GM12891 (cell line): ENCODE data around the gene STXBP3.

Source experiments
- DNase-seq: peaks from one replicate; pipeline ENCODE4 v3.0.0; 2011; ENCODE audit warnings: low spot score; ENCODE audit not compliant: insufficient read length
- FAIRE-seq: peaks from 2 replicates; lab custom pipeline; 2011; peaks lifted over from hg19 to GRCh38; lab: Jason Lieb, UNC
- PAX5 ChIP-seq: IDR thresholded peaks from 2 replicates; pipeline ENCODE4 v1.6.1; 2011; ENCODE audit warnings: low read length, moderate library complexity, mild to moderate bottlenecking; ENCODE audit not compliant: insufficient read depth, severe bottlenecking
- POLR2A ChIP-seq: IDR thresholded peaks from 2 replicates; pipeline ENCODE4 v1.6.1; 2011; ENCODE audit warnings: low read depth, low read length, control low read depth
- POLR2AphosphoS5 ChIP-seq: IDR thresholded peaks from 2 replicates; pipeline ENCODE4 v1.6.1; 2011; ENCODE audit warnings: low read depth, low read length, control low read depth
- POU2F2 ChIP-seq: IDR thresholded peaks from 2 replicates; pipeline ENCODE4 v1.6.1; 2011; ENCODE audit warnings: low read depth, mild to moderate bottlenecking, control low read depth, low read length, moderate library complexity
- SPI1 ChIP-seq: IDR thresholded peaks from 2 replicates; pipeline ENCODE4 v1.6.1; 2011; ENCODE audit warnings: low read depth, low read length, control low read depth
- TAF1 ChIP-seq: IDR thresholded peaks from 2 replicates; pipeline ENCODE4 v1.6.1; 2011; ENCODE audit warnings: low read depth, low read length, control low read depth

STXBP3 gene

DNA sequence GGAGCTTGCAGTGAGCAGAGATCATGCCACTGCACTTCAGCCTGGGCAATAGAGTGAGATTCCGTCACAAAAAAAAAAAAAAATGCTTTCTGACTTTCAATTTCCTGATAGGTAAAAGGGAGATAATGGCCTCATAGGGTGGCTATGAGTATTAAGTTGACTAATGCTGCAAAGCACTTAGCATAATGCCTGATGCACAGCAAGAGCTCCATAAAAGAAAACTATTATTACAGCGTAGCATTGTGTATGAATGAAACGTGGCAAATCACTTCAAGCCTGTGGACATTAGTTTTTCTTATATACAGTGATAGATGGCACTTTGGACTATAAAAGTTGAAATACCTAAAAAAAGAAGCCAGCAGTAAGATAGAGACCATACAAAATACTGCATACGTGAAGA is 17.0 kb upstream of the STXBP3 start:
- TF ChIP-seq POU2F2 (no peak), TAF1 (no peak), POLR2A (no peak), POLR2AphosphoS5 (no peak), PAX5 (no peak), SPI1 (no peak)
- no peak for DNase-seq
- FAIRE-seq: no peak

DNA sequence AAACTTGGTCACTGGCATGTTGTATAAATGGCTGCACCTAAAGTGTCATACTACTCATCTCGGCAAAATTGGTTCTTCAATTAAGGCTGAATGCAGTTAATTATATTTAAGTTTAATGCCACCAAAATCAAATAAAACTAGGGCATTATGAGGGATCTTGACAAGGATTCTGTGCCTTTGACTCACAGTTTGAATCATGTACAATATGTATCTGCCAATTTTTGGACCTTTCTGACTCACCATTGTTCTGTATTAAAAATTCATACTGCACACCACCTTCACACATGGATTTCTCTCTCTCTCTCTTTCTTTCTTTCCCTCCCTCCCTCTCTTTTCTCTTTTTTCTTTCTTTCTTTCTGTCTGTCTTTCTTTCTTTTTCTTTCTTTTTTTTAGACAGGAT is 14.1 kb upstream of the STXBP3 start:
- no peak for FAIRE-seq

DNA sequence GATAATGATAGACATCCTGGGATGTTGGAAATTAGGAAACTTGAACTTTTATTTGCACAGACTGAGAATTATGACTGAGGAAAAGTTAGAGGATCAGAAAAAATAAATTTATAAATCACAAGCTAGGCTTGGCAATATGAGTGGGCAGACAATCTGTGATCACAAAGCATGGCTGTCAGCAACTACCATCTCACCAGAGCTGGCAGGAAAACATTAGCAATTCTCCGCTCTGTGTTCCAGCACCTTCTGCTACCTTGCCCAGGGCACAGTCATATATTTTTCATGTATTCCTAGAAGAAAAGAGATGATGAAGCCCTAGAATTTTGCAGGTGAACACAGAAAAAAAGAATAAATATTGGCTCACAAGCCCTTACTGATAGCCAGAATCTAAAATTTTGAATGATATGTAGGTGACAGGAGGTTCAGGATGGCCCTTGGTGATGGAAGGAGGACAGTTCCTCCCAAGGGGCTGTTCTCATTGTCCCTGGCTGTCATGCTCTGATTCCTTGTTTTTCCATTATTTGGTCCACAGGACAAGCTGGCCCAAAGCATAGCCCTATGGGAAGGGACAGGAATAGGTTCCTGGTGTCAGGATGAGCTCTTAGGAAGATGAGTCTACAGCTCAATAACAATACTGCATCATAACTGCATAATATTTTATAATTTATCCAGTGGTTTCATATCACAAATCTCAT is 12.2 kb upstream of the STXBP3 start:
- FAIRE-seq: no peak
- no peak for TF ChIP-seq POLR2AphosphoS5
- TF ChIP-seq PAX5: no peak
- no peak for TF ChIP-seq POLR2A
- TF ChIP-seq SPI1: no peak
- no peak for TF ChIP-seq POU2F2
- no peak for TF ChIP-seq TAF1
- DNase-seq: no peak

More for the DNA sequence above, 14.1 kb upstream of the STXBP3 start:
- no peak for TF ChIP-seq POU2F2
- TF ChIP-seq POLR2A: no peak
- no peak for TF ChIP-seq TAF1
- no peak for TF ChIP-seq POLR2AphosphoS5
- no peak for TF ChIP-seq SPI1
- TF ChIP-seq PAX5: no peak
- no peak for DNase-seq

DNA sequence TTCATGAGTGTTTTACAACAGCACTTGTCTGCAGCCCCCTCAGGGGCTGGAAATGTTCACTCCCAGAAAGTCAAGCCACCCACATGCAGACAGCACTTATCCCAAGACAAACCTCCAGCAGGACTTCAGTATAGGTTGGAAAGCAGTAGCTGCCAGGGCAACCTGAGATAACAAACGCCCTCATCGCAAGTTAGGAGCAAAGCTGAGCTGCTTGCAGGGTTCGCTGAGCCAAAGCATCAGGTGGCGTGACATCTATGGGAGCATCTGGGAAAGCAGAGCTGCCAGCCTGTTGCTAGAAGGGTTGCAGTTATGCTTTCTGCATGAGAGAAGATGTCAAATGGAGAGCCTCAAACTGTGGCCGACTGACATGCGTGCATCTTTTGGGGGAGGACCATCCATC is 4.2 kb upstream of the STXBP3 start:
- DNase-seq: no peak
- TF ChIP-seq TAF1 (no peak), POLR2AphosphoS5 (no peak), SPI1 (no peak)

DNA sequence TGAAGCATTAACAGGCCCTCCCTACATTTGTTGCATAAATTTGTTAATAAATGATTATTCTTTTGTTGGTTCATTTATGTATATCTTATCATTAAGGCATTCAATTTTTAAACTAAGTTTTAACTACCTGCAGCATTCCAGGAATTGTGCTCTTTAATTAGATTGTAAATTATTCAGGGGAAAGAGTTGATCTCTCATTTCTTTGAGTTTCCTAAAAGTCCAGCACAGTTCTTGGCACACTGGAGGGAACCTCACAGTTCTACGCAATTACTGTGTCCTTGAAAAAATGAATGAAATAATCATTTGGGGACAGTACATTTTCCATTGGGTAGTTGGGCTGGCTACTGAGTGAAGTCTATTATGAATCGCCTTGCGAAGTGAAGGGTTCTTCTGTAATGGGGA is 493 bp upstream of the STXBP3 start:
- TF ChIP-seq POLR2AphosphoS5 (no peak), PAX5 (no peak)
- no peak for DNase-seq
- FAIRE-seq: no peak

More for the DNA sequence above, 4.2 kb upstream of the STXBP3 start:
- FAIRE-seq: no peak

DNA sequence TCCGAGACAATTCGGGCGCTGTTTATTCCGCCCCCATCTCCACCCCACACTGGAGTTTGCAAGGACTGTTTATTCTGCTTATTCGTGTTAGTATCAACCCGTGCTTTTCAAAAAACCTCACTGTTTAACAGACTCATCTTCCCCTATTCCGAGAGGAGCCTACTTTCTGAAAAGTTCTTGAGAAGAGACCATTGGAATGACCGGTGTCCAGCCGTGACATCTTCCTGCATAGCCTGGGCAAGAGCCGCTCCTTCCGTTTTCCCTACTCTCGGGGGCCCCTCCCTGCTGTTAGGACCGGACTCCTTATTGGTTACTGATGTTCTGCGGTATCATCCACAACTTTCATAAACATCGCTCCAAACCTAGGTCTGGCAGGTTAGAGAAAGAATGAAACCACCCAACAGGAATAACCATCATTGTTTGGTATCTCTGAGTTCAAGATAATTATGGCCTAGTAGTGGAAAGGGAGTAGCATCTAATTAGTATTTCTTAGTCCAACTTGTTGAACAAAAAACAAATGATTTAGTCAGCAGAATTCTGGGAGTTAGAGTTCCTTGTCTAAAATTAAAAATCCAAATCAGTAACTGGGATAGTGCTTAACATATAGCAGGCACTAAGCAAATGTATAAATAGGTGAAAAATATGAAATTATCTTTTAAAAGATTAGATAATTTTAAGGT is 837 bp downstream of the STXBP3 start:
- FAIRE-seq (no peak), DNase-seq (no peak)
- no peak for TF ChIP-seq PAX5
- TF ChIP-seq TAF1: 0 out of 2 replicates have a peak, but pooled peaks have one; percentile 34

DNA sequence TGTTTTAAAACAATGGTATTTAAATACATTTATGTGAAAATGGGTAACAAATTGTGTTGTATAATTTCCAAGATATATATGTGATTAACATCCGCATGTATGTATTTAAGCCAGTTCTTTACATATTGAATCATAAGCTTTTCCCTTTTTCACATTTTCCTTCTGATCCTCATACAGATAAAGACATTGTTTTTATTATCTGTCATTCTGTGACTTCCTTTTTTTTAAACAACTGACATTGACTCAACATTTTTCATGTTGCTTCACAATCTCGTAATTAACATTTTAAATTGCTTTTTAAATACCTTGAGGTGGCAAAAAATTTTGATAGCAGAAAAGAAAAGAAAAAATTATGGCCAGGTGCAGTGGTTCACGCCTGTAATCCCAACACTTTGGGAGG is 1.4 kb downstream of the STXBP3 start:
- no peak for FAIRE-seq
- no peak for DNase-seq
- TF ChIP-seq SPI1: no peak

DNA sequence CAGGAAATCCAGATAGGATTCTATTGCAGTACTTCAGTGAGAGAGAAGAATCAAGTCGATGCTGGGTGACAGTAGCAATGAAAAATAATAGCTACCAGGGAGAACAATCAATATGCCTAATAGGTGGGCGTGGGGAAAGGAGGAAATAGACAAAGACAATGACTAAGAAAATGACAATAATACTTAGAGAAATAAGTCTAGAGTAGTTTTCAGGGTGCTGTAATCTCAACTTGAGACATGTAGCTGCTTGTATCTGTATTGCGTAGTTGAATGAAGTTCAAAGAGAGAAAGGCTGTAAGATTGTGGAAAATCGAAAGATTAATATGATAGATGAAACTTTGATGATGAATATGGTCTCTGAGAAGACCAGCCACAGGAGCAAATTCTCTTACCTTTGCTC is 2.6 kb downstream of the STXBP3 start:
- no peak for FAIRE-seq
- DNase-seq: no peak

DNA sequence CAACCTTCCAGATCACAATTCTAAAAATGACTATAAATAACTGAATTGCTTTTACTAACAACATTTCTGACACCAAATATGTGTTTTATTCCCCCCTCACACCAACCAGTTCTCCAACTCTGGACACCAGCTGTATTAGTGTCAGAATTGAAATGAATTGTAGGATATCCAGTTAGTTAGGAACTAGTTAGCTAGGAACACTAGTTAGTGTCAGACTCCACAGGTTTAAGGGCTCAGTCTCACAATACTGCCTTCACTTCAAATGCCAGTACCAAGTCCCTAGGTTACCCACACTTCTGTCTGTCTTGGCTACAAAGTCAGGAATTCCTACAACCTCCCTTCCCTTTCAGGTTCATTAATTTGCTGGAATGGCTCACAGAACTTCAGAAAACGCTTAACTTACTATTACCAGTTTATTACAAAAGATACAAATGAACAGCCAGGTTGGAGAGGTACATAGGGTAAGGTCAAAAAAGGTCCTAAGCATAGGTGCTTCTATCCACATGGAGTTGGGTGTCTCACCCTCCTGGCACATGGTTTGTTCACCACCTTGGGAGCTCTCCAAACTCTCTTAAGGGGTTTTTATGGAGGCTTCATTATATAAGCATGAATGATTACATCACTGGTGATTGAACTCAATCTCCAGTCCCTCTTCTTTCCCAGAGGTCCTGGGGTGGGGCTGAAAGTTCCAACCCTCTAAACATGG is 4.2 kb downstream of the STXBP3 start:
- no peak for FAIRE-seq
- TF ChIP-seq POU2F2: no peak
- no peak for TF ChIP-seq POLR2AphosphoS5
- TF ChIP-seq SPI1: no peak
- no peak for TF ChIP-seq TAF1
- TF ChIP-seq PAX5: no peak
- TF ChIP-seq POLR2A: no peak
- no peak for DNase-seq

More for the DNA sequence above, 2.6 kb downstream of the STXBP3 start:
- TF ChIP-seq PAX5 (no peak), TAF1 (no peak), SPI1 (no peak), POLR2A (no peak), POLR2AphosphoS5 (no peak), POU2F2 (no peak)

DNA sequence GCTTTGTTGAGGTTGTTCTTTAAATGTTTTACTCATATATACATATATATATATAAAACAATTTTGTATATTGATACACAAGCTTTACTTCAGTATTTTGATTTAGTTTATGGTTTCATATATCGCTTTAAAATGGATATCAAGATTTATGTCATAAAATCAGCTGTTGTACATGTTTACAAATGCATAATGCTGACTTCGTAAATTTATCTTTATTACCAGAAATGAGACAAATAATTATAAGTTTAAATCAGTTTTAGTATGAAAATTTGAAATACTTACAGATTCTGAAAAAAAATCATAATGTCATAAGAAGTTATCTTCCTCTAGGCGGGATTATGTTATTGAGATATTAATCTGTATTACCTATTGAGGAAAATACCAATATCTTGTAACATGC is 6.9 kb downstream of the STXBP3 start:
- TF ChIP-seq TAF1: no peak
- TF ChIP-seq POU2F2: no peak
- TF ChIP-seq SPI1: no peak
- no peak for TF ChIP-seq POLR2A
- TF ChIP-seq PAX5: no peak
- no peak for TF ChIP-seq POLR2AphosphoS5
- FAIRE-seq (no peak), DNase-seq (no peak)
